ENCODE results near the gene EEIG1.
"Not testable (repeated sequence)": the region's sequence is repeated elsewhere in the genome, so short reads cannot be mapped to it uniquely, and the experiment has no call there.

The EEIG1 gene

GRCh38 chr9:127980706-127981558 is at the start of gene EEIG1:
EEIG1 (minus strand) TSS chr9:127980989; CDS start chr9:127980137, 852 bp downstream.
- DNase-seq = peak; percentile 97

- no peak for DNase-seq
Measured at GRCh38 chr9:128027705-128028104, 46.9 kb upstream of the EEIG1 start.

GRCh38 chr9:128026773-128027541 is 46.2 kb upstream of the EEIG1 start:
- peak; percentile 55 for DNase-seq

GRCh38 chr9:128026255-128026772 is 45.5 kb upstream of the EEIG1 start:
- peak; percentile 87 for DNase-seq

GRCh38 chr9:128025736-128026135 is 44.9 kb upstream of the EEIG1 start:
- DNase-seq = no peak

- no peak for DNase-seq
Measured at GRCh38 chr9:128024761-128025308, 44.0 kb upstream of the EEIG1 start.

GRCh38 chr9:128023671-128024070 is 42.9 kb upstream of the EEIG1 start:
- DNase-seq = not testable (repeated sequence)

- no peak for DNase-seq
Measured at GRCh38 chr9:128022886-128023285, 42.1 kb upstream of the EEIG1 start.

GRCh38 chr9:128021098-128021497 is 40.3 kb upstream of the EEIG1 start:
- DNase-seq = no peak

GRCh38 chr9:128020692-128021091 is 39.9 kb upstream of the EEIG1 start:
- no peak for DNase-seq

GRCh38 chr9:128015696-128016095 is 34.9 kb upstream of the EEIG1 start:
- no peak for DNase-seq

- DNase-seq = peak; percentile 43
Measured at GRCh38 chr9:128011071-128011817, 30.5 kb upstream of the EEIG1 start.

GRCh38 chr9:128009639-128010038 is 28.9 kb upstream of the EEIG1 start:
- DNase-seq = no peak

- DNase-seq = no peak
Measured at GRCh38 chr9:128008171-128008570, 27.4 kb upstream of the EEIG1 start.

- peak; percentile 92 for DNase-seq
Measured at GRCh38 chr9:128007566-128008138, 26.9 kb upstream of the EEIG1 start.

GRCh38 chr9:128006332-128006996 is 25.7 kb upstream of the EEIG1 start:
- no peak for DNase-seq

- DNase-seq = peak; percentile 30
Measured at GRCh38 chr9:128005923-128006322, 25.1 kb upstream of the EEIG1 start.

GRCh38 chr9:128003966-128004604 is 23.3 kb upstream of the EEIG1 start:
- DNase-seq = no peak

GRCh38 chr9:128002959-128003358 is 22.2 kb upstream of the EEIG1 start:
- DNase-seq = no peak

- DNase-seq = peak; percentile 43
Measured at GRCh38 chr9:128001779-128002298, 21.1 kb upstream of the EEIG1 start.
